DMS153 treated with DMSO at 0.1 percent for 48 hours (cell line): ENCODE data around the gene SZT2.
"Not testable (repeated sequence)": the region's sequence is repeated elsewhere in the genome, so short reads cannot be mapped to it uniquely, and the experiment has no call there.

Source experiments
- DNase-seq: peaks from one replicate; lab custom pipeline; 2025; ENCODE audit not compliant: unreplicated experiment; lab: John Stamatoyannopoulos, UW

SZT2 gene

GRCh38 chr1:43452789-43453441, 63.2 kb downstream of the SZT2 start:
- DNase-seq: peak; percentile 31

GRCh38 chr1:43453442-43454269, 64.0 kb downstream of the SZT2 start, which contains the start of gene HYI:
Gene HYI (minus strand): TSS chr1:43453931. CDS start chr1:43453793, 138 bp downstream.
- peak; percentile 87 for DNase-seq

- peak; percentile 98 for DNase-seq
Observed at GRCh38 chr1:43454270-43455011, 64.7 kb downstream of the SZT2 start.

GRCh38 chr1:43455213-43455889, 65.7 kb downstream of the SZT2 start:
- DNase-seq: no peak

GRCh38 chr1:43458379-43458778, 68.7 kb downstream of the SZT2 start:
- not testable (repeated sequence) for DNase-seq

GRCh38 chr1:43460988-43461693, 71.4 kb downstream of the SZT2 start:
- no peak for DNase-seq

GRCh38 chr1:43463479-43463878, 73.8 kb downstream of the SZT2 start:
- DNase-seq: no peak

GRCh38 chr1:43464681-43465504, 75.2 kb downstream of the SZT2 start:
- no peak for DNase-seq

- DNase-seq: no peak
Observed at GRCh38 chr1:43465505-43466067, 75.9 kb downstream of the SZT2 start.

GRCh38 chr1:43466403-43466802, 76.7 kb downstream of the SZT2 start:
- DNase-seq: peak; percentile 15

GRCh38 chr1:43468414-43468813, 78.7 kb downstream of the SZT2 start:
- no peak for DNase-seq

GRCh38 chr1:43469932-43470331, 80.2 kb downstream of the SZT2 start:
- DNase-seq: no peak

GRCh38 chr1:43472087-43472462, 82.4 kb downstream of the SZT2 start:
- no peak for DNase-seq

- not testable (repeated sequence) for DNase-seq
Observed at GRCh38 chr1:43472463-43473151, 82.9 kb downstream of the SZT2 start.

- DNase-seq: no peak
Observed at GRCh38 chr1:43473463-43473862, 83.8 kb downstream of the SZT2 start.

GRCh38 chr1:43475611-43476401, 86.1 kb downstream of the SZT2 start:
- not testable (repeated sequence) for DNase-seq

- no peak for DNase-seq
Observed at GRCh38 chr1:43477716-43478115, 88.0 kb downstream of the SZT2 start.

- DNase-seq: no peak
Observed at GRCh38 chr1:43479414-43479813, 89.7 kb downstream of the SZT2 start.
